Measurements from ENCODE around the gene FAM229B. TPM values are rescaled to one million over a fixed set of nuclear protein-coding genes. Genes with fewer than 3 reads are reported as not detected.

The FAM229B gene
- total and polyA plus RNA-seq, 2 of the 8 experiments (the other 6 are each of a cell fraction or from before 2014, with no cell fraction given) = 10.0 to 10.4 TPM

- Histone ChIP-seq H4K91ac (replicated peaks; ENCODE audit: insufficient read length, low read length) (no peak overlapping the region), H3K9ac (replicated peaks in 1 of 4; ENCODE audit: extremely low read depth in 1 of 4, low read depth in 3 of 4, low read length in 3 of 4) (no peak overlapping the region), H2BK12ac (ENCODE audit: low read depth, low read length) (no peak overlapping the region), H4K20me1 (replicated peaks in 1 of 2; ENCODE audit: control insufficient read depth in 1 of 2, insufficient read depth in 2 of 2, low read length in 2 of 2) (no peaks in the 10 kb centered on the region), H3K4me1 (replicated peaks in 1 of 4; ENCODE audit: control insufficient read depth in 3 of 4, insufficient read depth in 4 of 4, low read length in 3 of 4) (no peaks in the 10 kb centered on the region), H2BK20ac (ENCODE audit: low read length) (no peak overlapping the region), H3K27me3 (replicated peaks in 1 of 4; ENCODE audit: control insufficient read depth in 3 of 4, extremely low read depth in 1 of 4, insufficient read depth in 3 of 4, low read length in 3 of 4) (no peaks in the 10 kb centered on the region), H3K36me3 (ENCODE audit: control insufficient read depth in 2 of 4, insufficient read depth in 4 of 4, low read length in 3 of 4) (no peaks in the 10 kb centered on the region), H4K8ac (ENCODE audit: extremely low read depth, insufficient read depth, low read length) (no peak overlapping the region), H3K27ac (ENCODE audit: low read depth, low read length) (no peak overlapping the region), H3K4me3 (ENCODE audit: extremely low read depth in 1 of 4, insufficient read depth in 2 of 4, low read depth in 3 of 4, low read length in 4 of 4) (no peak overlapping the region), H3K9me3 (ENCODE audit: insufficient read depth in 2 of 2, low read depth in 1 of 2, low read length in 1 of 2) (peaks cover 0 to 6% of the 10 kb centered on the region in 2 experiments; a peak in 1 of 4 replicates), H4K5ac (ENCODE audit: insufficient read length, low read depth, low read length) (no peak overlapping the region), H3K56ac (replicated peaks; ENCODE audit: insufficient read length, low read depth, low read length) (no peak overlapping the region), H3K23ac (ENCODE audit: insufficient read length) (no peak overlapping the region), H3K14ac (ENCODE audit: insufficient read length) (no peak overlapping the region), H3K18ac (ENCODE audit: extremely low read depth, low read length) (no peak overlapping the region), H2AFZ (ENCODE audit: low read length) (no peak overlapping the region), H3K79me2 (ENCODE audit: control insufficient read depth in 1 of 2, insufficient read depth in 2 of 2, low read length in 2 of 2) (no peaks in the 10 kb centered on the region), H2BK120ac (replicated peaks; ENCODE audit: low read depth, low read length) (no peak overlapping the region), H2BK15ac (ENCODE audit: low read length) (no peak overlapping the region), H3K4ac (replicated peaks; ENCODE audit: insufficient read length, low read depth, low read length) (no peak overlapping the region), H2BK5ac (ENCODE audit: low read depth, low read length) (no peak overlapping the region), H2AK5ac (ENCODE audit: low read depth, low read length) (no peak overlapping the region), H3K23me2 (ENCODE audit: low read depth, low read length) (no peaks in the 10 kb centered on the region), H3K4me2 (ENCODE audit: insufficient read depth in 1 of 2, low read depth in 2 of 2, low read length in 2 of 2) (no peak overlapping the region), H3K79me1 (ENCODE audit: low read depth, low read length) (no peaks in the 10 kb centered on the region)
- TF ChIP-seq POU5F1 (IDR thresholded peaks at IDR 0.05; ENCODE audit: low read depth, low read length) = no peak
- no peak for TF ChIP-seq EGR1 (IDR thresholded peaks at IDR 0.05; ENCODE audit: borderline replicate concordance, low read depth, low read length)
- TF ChIP-seq SRF (IDR thresholded peaks at IDR 0.05; ENCODE audit: low read depth, low read length) = no peak
- TF ChIP-seq HDAC2 (IDR thresholded peaks at IDR 0.05; ENCODE audit: borderline replicate concordance in 1 of 2, low read depth in 2 of 2, low read length in 2 of 2) = no peak
- TF ChIP-seq JUND (IDR thresholded peaks at IDR 0.05; ENCODE audit: low read length) = no peak
- no peak for TF ChIP-seq RBBP5 (IDR thresholded peaks at IDR 0.05; ENCODE audit: borderline replicate concordance, low read depth, low read length)
- no peak for TF ChIP-seq TCF12 (IDR thresholded peaks at IDR 0.05; ENCODE audit: low read depth, low read length)
- TF ChIP-seq TAF7 (optimal IDR thresholded peaks at IDR 0.05; ENCODE audit: borderline replicate concordance, low read depth, low read length) = no peak
- no peak for TF ChIP-seq RAD21 (IDR thresholded peaks at IDR 0.05 in 1 of 2, conservative IDR thresholded peaks at IDR 0.05 in 1 of 2; ENCODE audit: low read depth in 2 of 2, low read length in 2 of 2)
- ChIA-PET CTCF (ENCODE audit: partially characterized antibody) (interaction anchor here (0.7 to 1.7 kb wide), 3 partner anchors 9 to 114 kb away, joined by 5 to 6 read pairs (median 5); no protein-coding TSS in a partner anchor), POLR2A (ENCODE audit: partially characterized antibody) (no interaction called here)
- FAIRE-seq = no peak
- 82% methylated on average over 7 of the region's 7 CpGs; no CpG with 5 or more reads in 1 of the 2 experiments for WGBS, 2 experiments (ENCODE audit: extremely low coverage in 1 of 2, insufficient coverage in 1 of 2, insufficient read length in 1 of 2, insufficient replicate concordance in 2 of 2, low coverage in 1 of 2, low lambda C conversion rate in 2 of 2, missing lambda C conversion rate in 1 of 2)
- no peak for DNase-seq (ENCODE audit: low read depth in 1 of 2, low spot score in 2 of 2)
These were observed 37.4 kb upstream of the FAM229B start for GRCh38 chr6:112049996-112050395.

Measured in H1 (cell line).